Left lung (tissue), 10 donors: Measurements from ENCODE around the gene PGC. TPM values are rescaled to one million over a fixed set of nuclear protein-coding genes. Genes with fewer than 3 reads are reported as not detected.

ENCODE experiments used
- ATAC-seq: fragments of 200-7000 bp; cut with Tn5 transposase; one replicate; pipeline ENCODE4 v1.9.1; 2020; ENCODE audit warnings: moderate library complexity
- DNase-seq, 4 donors: peaks; one replicate each; pipeline ENCODE4 v3.0.0-alpha.2; 2013 to 2020
- H3K27ac ChIP-seq, 2 donors: fragments of 200-600 bp; sonication (generic) in 1 of 2; one replicate each; pipeline versions ENCODE4 v1.5.0 to v1.8.0; 2020 to 2021
- H3K27me3 ChIP-seq, 2 donors: fragments of 200-600 bp; sonication (generic) in 1 of 2; one replicate each; pipeline versions ENCODE4 v1.5.0 to v1.8.0; 2020 to 2021
- H3K36me3 ChIP-seq, 2 donors: fragments of 200-600 bp; sonication (generic) in 1 of 2; one replicate each; pipeline versions ENCODE4 v1.5.0 to v1.8.0; 2020 to 2021
- H3K4me1 ChIP-seq, 2 donors: fragments of 200-600 bp; one replicate each; pipeline ENCODE4 v1.8.0; 2021
- H3K4me3 ChIP-seq, 2 donors: fragments of 200-600 bp; sonication (generic) in 1 of 2; one replicate each; pipeline versions ENCODE4 v1.5.0 to v1.8.0; 2020 to 2021; ENCODE audit warnings: mild to moderate bottlenecking in 1 of 2
- H3K9me3 ChIP-seq, 2 donors: fragments of 200-600 bp; sonication (generic) in 1 of 2; one replicate each; pipeline versions ENCODE4 v1.5.0 to v1.8.0; 2020 to 2021
- CTCF ChIP-seq, 2 donors: fragments of 200-600 bp; sonication (generic) in 1 of 2; IDR thresholded peaks; one replicate each; pipeline versions ENCODE4 v1.5.0 to v1.8.0; 2021; ENCODE audit warnings: antibody characterized with exemption in 2 of 2
- intact Hi-C, 2 donors: fragments of 100-400 bp; cut with DNase I; formaldehyde crosslinking; loops; one replicate each; pipeline versions ENCODE4 v1.11.2 to v1.14.2; 2022
- polyA plus RNA-seq, 6 donors: library from polyadenylated mRNA; unstranded; fragments of 120-200 nt; gene quantifications; one replicate each; pipeline ENCODE4 v1.2.1, GENCODE V29; 2013; ENCODE audit not compliant: insufficient read length in 6 of 6
- total RNA-seq, 2 donors: library from RNA; stranded (reverse); fragmentation: NEBNext Ultra II Directional; extraction: Animal tissue kit (Norgen Biotek cat#: 25700); gene quantifications; one replicate each; pipeline ENCODE4 v1.2.1, GENCODE V29; 2021
- donor health status: DM: no; HTN: yes; CAD: no.
- donor health status: DM: no; HTN: no; CAD: no.

PGC gene
- total and polyA plus RNA-seq, 8 donors = 5.4 to 266 (median 8.2) TPM

- intact Hi-C loops = no loop called here
- Histone ChIP-seq H3K27me3 (no peaks in the 10 kb centered on the region), H3K27ac (no peak overlapping the region), H3K4me1 (peaks cover 31 to 92% of the 10 kb centered on the region in 2 donors), H3K36me3 (no peaks in the 10 kb centered on the region), H3K4me3 (no peak overlapping the region), H3K9me3 (no peaks in the 10 kb centered on the region)
- peak in 1 of 4 donors; percentile 9 for DNase-seq
- no peak for ATAC-seq
- no peak for TF ChIP-seq CTCF (IDR thresholded peaks at IDR 0.05)
Measured at GRCh38 chr6:41721414-41721813, 25.8 kb downstream of the PGC start.

GRCh38 chr6:41720783-41721182, 26.4 kb downstream of the PGC start:
- Histone ChIP-seq H3K27me3 (no peaks in the 10 kb centered on the region), H3K4me3 (no peak overlapping the region), H3K27ac (no peak overlapping the region), H3K9me3 (no peaks in the 10 kb centered on the region), H3K4me1 (peaks cover 31 to 91% of the 10 kb centered on the region in 2 donors), H3K36me3 (no peaks in the 10 kb centered on the region)
- intact Hi-C loops = no loop called here
- ATAC-seq (no peak), DNase-seq (peak in 1 of 4 donors; percentile 27)
- no peak for TF ChIP-seq CTCF (IDR thresholded peaks at IDR 0.05)

- H3K27me3 ChIP-seq = no peaks in the 10 kb centered on the region
- intact Hi-C loops = no loop called here
- no peak for ATAC-seq
- DNase-seq = no peak
- H3K4me3 ChIP-seq = no peak overlapping the region
- H3K4me1 ChIP-seq = peaks cover 31 to 85% of the 10 kb centered on the region in 2 donors
- no peaks in the 10 kb centered on the region for H3K36me3 ChIP-seq
- H3K9me3 ChIP-seq = no peaks in the 10 kb centered on the region
- no peak overlapping the region for H3K27ac ChIP-seq
- no peak for TF ChIP-seq CTCF (IDR thresholded peaks at IDR 0.05)
Measured at GRCh38 chr6:41720262-41720620, 27.0 kb downstream of the PGC start.

GRCh38 chr6:41719436-41720261, 27.5 kb downstream of the PGC start:
- Histone ChIP-seq H3K4me3 (no peak overlapping the region), H3K9me3 (no peaks in the 10 kb centered on the region), H3K27ac (no peak overlapping the region), H3K27me3 (no peaks in the 10 kb centered on the region), H3K36me3 (peaks cover 0 to 4% of the 10 kb centered on the region in 2 donors), H3K4me1 (peaks cover 25 to 79% of the 10 kb centered on the region in 2 donors)
- intact Hi-C loops = no loop called here
- DNase-seq (peak in 2 of 4 donors; percentile 28 to 31), ATAC-seq (no peak)
- no peak for TF ChIP-seq CTCF (IDR thresholded peaks at IDR 0.05)

- no peak overlapping the region for H3K27ac ChIP-seq
- peaks cover 0 to 6% of the 10 kb centered on the region in 2 donors for H3K36me3 ChIP-seq
- ATAC-seq = no peak
- no peaks in the 10 kb centered on the region for H3K27me3 ChIP-seq
- peaks cover 18 to 79% of the 10 kb centered on the region in 2 donors for H3K4me1 ChIP-seq
- intact Hi-C loops = no loop called here
- no peaks in the 10 kb centered on the region for H3K9me3 ChIP-seq
- peak in 1 of 4 donors; percentile 3 for DNase-seq
- H3K4me3 ChIP-seq = no peak overlapping the region
- TF ChIP-seq CTCF (IDR thresholded peaks at IDR 0.05) = no peak
Measured at GRCh38 chr6:41718828-41719227, 28.4 kb downstream of the PGC start.
